ENCODE measurements around the gene KIAA1328. TPM values are rescaled to one million over a fixed set of nuclear protein-coding genes. Genes with fewer than 3 reads are reported as not detected.

The KIAA1328 gene
- total and polyA plus RNA-seq, 7 donors, result 2.1 to 18.9 (median 12.5) TPM

GRCh38 chr18:37042381-37042780 lies 213.5 kb downstream of the KIAA1328 start:
- no peak overlapping the region for H3K4me3 ChIP-seq
- TF ChIP-seq POLR2A (IDR thresholded peaks at IDR 0.05), result no peak
- no peak for TF ChIP-seq POLR2AphosphoS5 (IDR thresholded peaks at IDR 0.05)
- no peaks in the 10 kb centered on the region for H3K36me3 ChIP-seq
- H3K9me3 ChIP-seq, result peaks cover 0 to 17% (median 8%) of the 10 kb centered on the region in 4 donors
- no peak overlapping the region for H3K27ac ChIP-seq
- DNase-seq, result no peak
- intact Hi-C loops (cut with DNase I), result no loop called here
- no peaks in the 10 kb centered on the region for H3K4me1 ChIP-seq
- H3K27me3 ChIP-seq, result no peaks in the 10 kb centered on the region
- 97 to 100% methylated on average over 2 of the region's 2 CpGs for WGBS, 2 donors

GRCh38 chr18:37055137-37055802 lies 226.3 kb downstream of the KIAA1328 start:
- 75 to 78% methylated on average over 3 of the region's 3 CpGs for WGBS, 2 donors
- TF ChIP-seq CTCF (IDR thresholded peaks at IDR 0.05), result no peak
- TF ChIP-seq POLR2AphosphoS5 (IDR thresholded peaks at IDR 0.05), result no peak
- no peak for TF ChIP-seq EP300 (IDR thresholded peaks at IDR 0.05)
- no peak for TF ChIP-seq POLR2A (IDR thresholded peaks at IDR 0.05)

DNA sequence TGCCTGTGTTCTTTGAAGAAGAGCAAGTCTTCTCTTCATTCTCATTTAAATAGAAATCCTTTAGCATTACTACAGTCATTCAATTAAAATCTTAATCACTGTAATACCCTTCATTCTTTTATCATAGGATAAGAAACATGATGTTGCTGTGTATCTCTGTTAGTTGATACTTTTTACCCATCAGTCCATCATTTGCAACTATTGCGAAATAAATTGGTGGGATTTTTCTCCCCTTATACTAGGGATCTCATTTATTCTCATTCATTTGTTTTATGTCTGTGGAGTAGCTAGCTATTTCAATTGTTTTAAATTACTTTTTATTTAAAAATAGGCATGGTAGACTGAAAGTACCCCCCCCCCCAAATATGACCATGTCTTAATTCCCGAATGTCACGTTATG lies 235.3 kb downstream of the KIAA1328 start:
- no peaks in the 10 kb centered on the region for H3K9me3 ChIP-seq
- WGBS, 2 donors, result 95 to 97% methylated on average over 3 of the region's 3 CpGs
- no peaks in the 10 kb centered on the region for H3K27me3 ChIP-seq
- H3K4me3 ChIP-seq, result no peak overlapping the region
- peaks cover 0 to 12% (median 1%) of the 10 kb centered on the region in 4 donors for H3K4me1 ChIP-seq
- TF ChIP-seq POLR2AphosphoS5 (IDR thresholded peaks at IDR 0.05), result no peak
- no peak for TF ChIP-seq EP300 (IDR thresholded peaks at IDR 0.05)
- no peak for TF ChIP-seq POLR2A (IDR thresholded peaks at IDR 0.05)
- no peak for TF ChIP-seq CTCF (IDR thresholded peaks at IDR 0.05)
- peaks cover 0 to 9% (median 0%) of the 10 kb centered on the region in 4 donors for H3K36me3 ChIP-seq
- DNase-seq, result no peak
- intact Hi-C loops (cut with DNase I), result no loop called here
- no peak overlapping the region for H3K27ac ChIP-seq

More at GRCh38 chr18:37055137-37055802, 226.3 kb downstream of the KIAA1328 start:
- Histone ChIP-seq H3K27ac (no peak overlapping the region), H3K9me3 (peaks cover 0 to 3% (median 0%) of the 10 kb centered on the region in 4 donors), H3K4me1 (no peaks in the 10 kb centered on the region), H3K27me3 (no peaks in the 10 kb centered on the region), H3K4me3 (no peak overlapping the region), H3K36me3 (no peaks in the 10 kb centered on the region)
- DNase-seq, result no peak
- intact Hi-C loops (cut with DNase I), result no loop called here

- intact Hi-C loops (cut with DNase I), result no loop called here
- DNase-seq, result no peak
- Histone ChIP-seq H3K4me3 (no peak overlapping the region), H3K4me1 (peaks cover 0 to 12% (median 1%) of the 10 kb centered on the region in 4 donors), H3K27ac (no peak overlapping the region), H3K9me3 (no peaks in the 10 kb centered on the region), H3K27me3 (no peaks in the 10 kb centered on the region), H3K36me3 (peaks cover 0 to 9% (median 0%) of the 10 kb centered on the region in 4 donors)
- TF ChIP-seq POLR2A (IDR thresholded peaks at IDR 0.05), result no peak
- TF ChIP-seq EP300 (IDR thresholded peaks at IDR 0.05), result no peak
- no peak for TF ChIP-seq CTCF (IDR thresholded peaks at IDR 0.05)
- TF ChIP-seq POLR2AphosphoS5 (IDR thresholded peaks at IDR 0.05), result no peak
- WGBS, 2 donors, result 85 to 89% methylated on average over 1 of the region's 1 CpG
These were observed 236.3 kb downstream of the KIAA1328 start for GRCh38 chr18:37065254-37065653.

DNA sequence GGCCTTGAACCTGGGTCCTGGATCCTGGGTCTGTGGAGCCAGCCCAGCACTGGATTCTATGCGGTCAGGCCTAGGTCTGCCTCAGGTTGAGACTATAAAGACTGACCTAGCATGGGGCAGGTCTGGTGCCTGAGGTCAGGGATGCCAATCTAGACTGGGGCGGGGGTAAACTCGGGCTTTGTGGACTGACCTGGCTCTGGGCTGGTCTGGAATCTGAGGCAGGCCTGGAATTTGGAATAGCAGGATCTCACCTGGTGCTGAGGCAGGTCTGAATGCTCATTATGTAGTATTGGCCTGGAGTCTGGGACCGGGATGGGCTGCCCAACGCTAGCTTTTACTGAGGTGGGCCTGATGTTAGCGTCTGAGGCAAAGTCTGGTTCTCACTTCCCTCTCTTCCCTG lies 256.0 kb downstream of the KIAA1328 start:
- Histone ChIP-seq H3K27me3 (no peaks in the 10 kb centered on the region), H3K4me1 (no peaks in the 10 kb centered on the region), H3K9me3 (no peaks in the 10 kb centered on the region), H3K36me3 (no peaks in the 10 kb centered on the region), H3K27ac (no peak overlapping the region), H3K4me3 (no peak overlapping the region)
- 83 to 87% methylated on average over 6 of the region's 6 CpGs for WGBS, 2 donors
- peak; percentile 43 for DNase-seq
- TF ChIP-seq EP300 (IDR thresholded peaks at IDR 0.05), result no peak
- no peak for TF ChIP-seq POLR2AphosphoS5 (IDR thresholded peaks at IDR 0.05)
- no peak for TF ChIP-seq POLR2A (IDR thresholded peaks at IDR 0.05)
- TF ChIP-seq CTCF (IDR thresholded peaks at IDR 0.05), result no peak
- intact Hi-C loops (cut with DNase I), result no loop called here
